H1 (cell line): ENCODE measurements around the gene TMEM225. TPM values are rescaled to one million over a fixed set of nuclear protein-coding genes. Genes with fewer than 3 reads are reported as not detected.

Source experiments
- BCL11A ChIP-seq, 2 experiments: IDR thresholded peaks; one replicate each; pipeline ENCODE4 v1.6.1; 2011; ENCODE audit warnings: low read depth in 2 of 2, low read length in 2 of 2, mild to moderate bottlenecking in 2 of 2
- polyA plus RNA-seq, 7 experiments: library from polyadenylated mRNA; depleted of rRNA in 3 of 7; stranded (reverse) in 5 of 7; unstranded in 2 of 7; fragments of >200 nt in 5 of 7; fragments of 200-250 nt in 2 of 7; gene quantifications; 1 replicate in 5 of 7; 2 replicates in 1 of 7; 4 replicates in 1 of 7; pipeline versions ENCODE4 v1.2.1 to v1.2.3, GENCODE V29; 2011 to 2013; ENCODE audit warnings: missing spikeins in 2 of 7, mixed read lengths in 2 of 7
- total RNA-seq: library from RNA; stranded (reverse); fragmentation: NEBNext Ultra II Directional; extraction: Animal tissue kit (Norgen Biotek cat#: 25700); gene quantifications from 2 replicates; pipeline ENCODE4 v1.2.1, GENCODE V29; 2021
- TF ChIP-seq, protein P1 (sequence below): IDR thresholded peaks from 2 replicates; pipeline ENCODE4 v1.6.1; 2012; ENCODE audit warnings: low read length, inconsistent platforms

Gene TMEM225
- total and polyA plus RNA-seq, 2 of the 8 experiments (the other 6 are each of a cell fraction or from before 2014, with no cell fraction given), result not detected

DNA sequence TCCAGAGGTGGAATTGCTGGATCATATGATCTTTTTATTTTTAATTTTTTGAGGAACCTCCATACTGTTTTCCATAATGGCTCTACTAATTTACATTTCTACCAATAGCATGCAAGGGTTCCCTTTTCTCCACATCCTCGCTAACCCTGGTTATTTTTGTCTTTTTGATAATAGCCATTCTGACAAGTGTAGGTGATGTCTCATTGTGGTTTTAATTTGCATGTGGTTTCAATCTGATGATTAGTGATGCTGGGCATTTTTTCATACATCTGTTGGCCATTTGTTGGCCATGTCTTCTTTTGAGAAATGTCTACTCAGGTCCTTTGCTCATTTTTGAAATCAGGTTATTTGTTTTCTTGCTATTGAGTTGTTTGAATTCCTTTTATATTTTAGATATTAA lies 38.6 kb upstream of the TMEM225 start (continued):
- TF ChIP-seq, protein P1, sequence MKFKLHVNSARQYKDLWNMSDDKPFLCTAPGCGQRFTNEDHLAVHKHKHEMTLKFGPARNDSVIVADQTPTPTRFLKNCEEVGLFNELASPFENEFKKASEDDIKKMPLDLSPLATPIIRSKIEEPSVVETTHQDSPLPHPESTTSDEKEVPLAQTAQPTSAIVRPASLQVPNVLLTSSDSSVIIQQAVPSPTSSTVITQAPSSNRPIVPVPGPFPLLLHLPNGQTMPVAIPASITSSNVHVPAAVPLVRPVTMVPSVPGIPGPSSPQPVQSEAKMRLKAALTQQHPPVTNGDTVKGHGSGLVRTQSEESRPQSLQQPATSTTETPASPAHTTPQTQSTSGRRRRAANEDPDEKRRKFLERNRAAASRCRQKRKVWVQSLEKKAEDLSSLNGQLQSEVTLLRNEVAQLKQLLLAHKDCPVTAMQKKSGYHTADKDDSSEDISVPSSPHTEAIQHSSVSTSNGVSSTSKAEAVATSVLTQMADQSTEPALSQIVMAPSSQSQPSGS, result no peak
- no peak for TF ChIP-seq BCL11A (IDR thresholded peaks at IDR 0.05; ENCODE audit: low read depth in 2 of 2, low read length in 2 of 2)
